Omental fat pad (tissue), 4 donors: ENCODE results near the gene XPA. TPM values are rescaled to one million over a fixed set of nuclear protein-coding genes. Genes with fewer than 3 reads are reported as not detected.

Experiments
- ATAC-seq: fragments of 150-250 bp; one replicate; pipeline ENCODE4 v1.9.1; 2016; ENCODE audit warnings: mild to moderate bottlenecking, moderate library complexity; ENCODE audit not compliant: low FRiP score
- DNase-seq: peaks from one replicate; pipeline ENCODE4 v3.0.0-alpha.2; 2019; ENCODE audit warnings: low spot score
- CTCF ChIP-seq, 3 donors: fragments of 450-650 bp; IDR thresholded peaks; one replicate each; pipeline ENCODE4 v1.5.1; 2016 to 2017; ENCODE audit warnings: antibody characterized with exemption in 3 of 3, mild to moderate bottlenecking in 3 of 3, moderate library complexity in 2 of 3
- total RNA-seq, 4 donors: library from RNA; depleted of rRNA; stranded (reverse); fragments of >200 nt; gene quantifications; one replicate each; pipeline ENCODE4 v1.1.0, GENCODE V29; 2016

XPA gene
- total RNA-seq, 4 donors from 2014 or later, result 8.3 to 15.1 (median 12.9) TPM

GRCh38 chr9:97737429-97737828, 40.3 kb upstream of the XPA start:
- ATAC-seq (no peak), DNase-seq (no peak)
- TF ChIP-seq CTCF (IDR thresholded peaks at IDR 0.05), result no peak

GRCh38 chr9:97735070-97735600, 38.0 kb upstream of the XPA start:
- no peak for DNase-seq
- TF ChIP-seq CTCF (IDR thresholded peaks at IDR 0.05), result no peak
- ATAC-seq, result no peak

GRCh38 chr9:97726716-97727115, 29.6 kb upstream of the XPA start:
- TF ChIP-seq CTCF (IDR thresholded peaks at IDR 0.05), result no peak
- no peak for ATAC-seq

GRCh38 chr9:97723819-97724218, 26.7 kb upstream of the XPA start:
- TF ChIP-seq CTCF (IDR thresholded peaks at IDR 0.05), result no peak
- no peak for ATAC-seq

More at GRCh38 chr9:97726716-97727115, 29.6 kb upstream of the XPA start:
- no peak for DNase-seq

GRCh38 chr9:97722331-97722730, 25.2 kb upstream of the XPA start:
- DNase-seq, result no peak
- no peak for TF ChIP-seq CTCF (IDR thresholded peaks at IDR 0.05)
- ATAC-seq, result no peak

More at GRCh38 chr9:97723819-97724218, 26.7 kb upstream of the XPA start:
- no peak for DNase-seq

GRCh38 chr9:97721396-97721795, 24.3 kb upstream of the XPA start:
- TF ChIP-seq CTCF (IDR thresholded peaks at IDR 0.05), result no peak
- no peak for ATAC-seq
- DNase-seq, result no peak

- no peak for TF ChIP-seq CTCF (IDR thresholded peaks at IDR 0.05)
- DNase-seq (no peak), ATAC-seq (no peak)
These were observed 20.7 kb upstream of the XPA start for GRCh38 chr9:97717866-97718265.
